GM12878 (cell line): Measurements from ENCODE around the gene DCK.

Source experiments
- GABPA ChIP-seq: IDR thresholded peaks from 2 replicates; pipeline ENCODE4 v1.6.1; 2014; ENCODE audit warnings: antibody characterized with exemption, low read depth, mild to moderate bottlenecking, inconsistent platforms
- MXI1 ChIP-seq: fragments of 150-350 bp; IDR thresholded peaks from 2 replicates; pipeline ENCODE4 v1.6.1; 2011; ENCODE audit warnings: low read depth, mild to moderate bottlenecking, inconsistent platforms, low read length, improper control_type of control experiment
- SP1 ChIP-seq: IDR thresholded peaks from one replicate; pipeline ENCODE4 v1.6.1; 2011; ENCODE audit warnings: low read depth, low read length
- SREBF2 ChIP-seq: IDR thresholded peaks from 2 replicates; pipeline ENCODE4 v1.6.1; 2012; ENCODE audit warnings: mild to moderate bottlenecking, low read length

DNA sequence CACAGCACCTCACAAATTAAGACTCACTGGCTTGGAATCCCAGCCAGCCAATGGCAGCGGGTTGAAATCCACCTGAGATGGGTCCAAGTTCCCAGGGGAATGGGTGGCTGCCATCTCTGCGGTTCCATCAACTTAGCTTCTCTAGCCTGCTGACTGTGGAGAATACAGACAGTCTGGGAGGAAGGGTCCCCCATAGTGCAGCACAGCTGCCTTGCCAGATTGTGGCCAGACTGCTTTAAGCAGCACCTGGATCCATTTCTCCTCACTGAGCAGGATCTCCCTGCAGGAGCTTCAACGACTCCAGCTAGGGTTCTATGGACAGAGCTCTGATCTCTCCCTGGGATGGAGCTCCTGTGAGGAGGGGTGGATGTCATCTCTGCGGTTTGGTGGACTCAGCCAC lies 51.8 kb downstream of the DCK start:
- TF ChIP-seq GABPA (no peak), SP1 (no peak), SREBF2 (no peak), MXI1 (no peak)
